AG09319 (cell line): ENCODE measurements around the gene ANKDD1A.

ENCODE experiments used
- DNase-seq: peaks from one replicate; pipeline ENCODE4 v3.0.0-alpha.2; 2010; ENCODE audit warnings: low read depth; ENCODE audit errors: extremely low read depth
- TF ChIP-seq, protein P1 (sequence below): IDR thresholded peaks from 2 replicates; pipeline ENCODE4 v1.5.1; 2011; ENCODE audit warnings: low read depth, mild to moderate bottlenecking, inconsistent platforms, low read length, moderate library complexity

The ANKDD1A gene

DNA sequence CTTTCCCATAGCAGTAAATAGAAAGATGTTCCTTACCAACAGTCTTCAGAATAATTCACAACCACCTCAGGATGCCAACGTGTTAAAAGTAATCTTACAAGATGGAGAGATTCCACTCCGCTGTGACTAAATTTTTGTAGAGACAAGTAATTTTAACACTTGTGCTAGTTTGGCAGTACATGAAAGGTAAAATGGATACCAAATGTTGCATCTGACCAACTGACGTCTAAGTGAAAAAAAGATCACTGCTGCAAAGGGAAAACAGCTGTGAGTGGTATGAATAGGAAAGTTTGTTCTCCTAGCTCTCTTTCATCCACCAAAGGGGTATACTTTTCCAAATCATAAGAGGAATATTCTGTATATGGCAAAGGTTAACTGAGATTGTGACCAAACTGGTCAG lies 75.4 kb downstream of the ANKDD1A start:
- DNase-seq = no peak
- TF ChIP-seq, protein P1, sequence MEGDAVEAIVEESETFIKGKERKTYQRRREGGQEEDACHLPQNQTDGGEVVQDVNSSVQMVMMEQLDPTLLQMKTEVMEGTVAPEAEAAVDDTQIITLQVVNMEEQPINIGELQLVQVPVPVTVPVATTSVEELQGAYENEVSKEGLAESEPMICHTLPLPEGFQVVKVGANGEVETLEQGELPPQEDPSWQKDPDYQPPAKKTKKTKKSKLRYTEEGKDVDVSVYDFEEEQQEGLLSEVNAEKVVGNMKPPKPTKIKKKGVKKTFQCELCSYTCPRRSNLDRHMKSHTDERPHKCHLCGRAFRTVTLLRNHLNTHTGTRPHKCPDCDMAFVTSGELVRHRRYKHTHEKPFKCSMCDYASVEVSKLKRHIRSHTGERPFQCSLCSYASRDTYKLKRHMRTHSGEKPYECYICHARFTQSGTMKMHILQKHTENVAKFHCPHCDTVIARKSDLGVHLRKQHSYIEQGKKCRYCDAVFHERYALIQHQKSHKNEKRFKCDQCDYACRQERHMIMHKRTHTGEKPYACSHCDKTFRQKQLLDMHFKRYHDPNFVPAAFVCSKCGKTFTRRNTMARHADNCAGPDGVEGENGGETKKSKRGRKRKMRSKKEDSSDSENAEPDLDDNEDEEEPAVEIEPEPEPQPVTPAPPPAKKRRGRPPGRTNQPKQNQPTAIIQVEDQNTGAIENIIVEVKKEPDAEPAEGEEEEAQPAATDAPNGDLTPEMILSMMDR = no peak

DNA sequence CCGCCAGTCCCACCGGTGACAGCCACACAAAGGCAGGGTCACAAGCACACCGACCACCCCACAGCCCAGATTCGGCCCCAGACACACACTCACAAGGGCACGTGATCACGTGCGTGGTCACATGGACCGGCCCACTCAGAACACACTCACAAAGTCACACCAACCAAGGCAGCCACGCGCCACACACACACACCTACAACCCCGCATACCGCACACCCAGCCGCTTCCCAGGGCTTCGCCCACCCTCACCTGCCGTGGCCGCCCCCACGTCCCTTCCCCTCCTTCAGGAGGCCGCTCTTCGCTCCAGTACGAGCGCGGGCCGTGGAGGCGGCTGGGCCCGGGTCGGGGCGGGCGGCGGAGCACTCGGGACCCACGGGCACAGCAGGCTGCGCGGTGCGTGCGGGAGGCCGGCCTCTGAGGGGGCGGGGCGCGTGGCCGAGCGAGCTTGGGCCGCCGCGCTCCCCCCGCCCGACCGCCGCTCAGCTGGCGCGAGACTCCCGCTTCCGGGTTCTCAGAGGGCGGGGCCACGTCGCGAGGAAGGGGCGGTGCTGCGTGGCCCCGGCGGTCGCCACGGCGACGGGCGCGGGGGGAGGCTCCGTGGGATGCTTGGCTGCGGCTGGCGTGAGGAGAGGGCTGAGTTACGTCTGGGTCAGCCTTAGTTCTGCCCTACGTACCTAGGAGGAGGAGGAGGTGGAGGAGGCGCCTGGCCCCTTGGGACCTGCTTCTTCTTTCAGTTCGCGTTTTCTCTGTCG lies 77.9 kb downstream of the ANKDD1A start, which contains the start of gene SPG21:
Gene SPG21 (minus strand): TSS at position 499 of the 752 bp plus-strand sequence. CDS start 6,345 bp downstream, outside the sequence.
- TF ChIP-seq, protein P1 = no peak
- DNase-seq = peak; percentile 81

DNA sequence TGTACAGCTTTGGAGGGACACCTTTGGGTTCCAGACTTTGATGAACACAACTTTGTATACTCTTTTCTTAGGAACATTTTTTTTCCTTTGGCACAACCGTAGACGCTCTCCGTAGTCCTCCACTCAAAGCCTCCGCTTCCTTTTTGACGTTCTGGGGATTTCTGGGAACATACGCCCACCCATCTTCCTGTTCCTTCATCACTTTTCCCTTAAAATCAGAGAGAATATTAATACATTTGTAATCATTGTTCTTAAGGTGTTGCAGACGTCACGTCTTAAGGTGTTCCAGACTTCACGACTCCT lies 78.4 kb downstream of the ANKDD1A start:
- TF ChIP-seq, protein P1 = no peak
- no peak for DNase-seq

DNA sequence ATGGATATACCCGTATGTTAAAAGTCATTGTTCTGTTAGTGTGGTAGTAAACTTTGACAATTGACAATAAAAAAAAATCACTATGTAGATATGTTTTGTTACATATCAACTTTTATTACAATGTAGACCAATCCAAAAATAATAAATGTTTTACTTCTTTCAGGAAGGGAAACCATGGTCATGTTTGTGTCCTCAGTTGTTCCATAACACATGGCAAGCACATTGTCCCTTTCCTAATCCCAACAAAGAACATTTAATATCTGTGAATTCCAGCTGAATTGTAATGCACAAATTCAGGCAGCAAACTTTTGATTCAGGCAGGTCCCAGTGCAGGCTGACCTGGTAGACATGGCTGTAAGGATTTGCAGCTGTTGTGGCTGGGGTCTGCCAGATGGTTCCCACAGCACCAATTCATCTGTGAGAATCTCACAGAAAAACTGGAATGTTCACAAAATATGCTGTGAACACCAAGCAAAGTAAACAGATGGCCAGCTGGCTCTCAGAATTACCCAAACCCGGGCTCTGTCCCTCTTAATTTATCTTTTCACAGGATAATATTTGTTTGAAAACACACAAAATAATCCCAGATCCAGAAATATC lies 79.9 kb downstream of the ANKDD1A start:
- TF ChIP-seq, protein P1 = no peak
- DNase-seq = no peak

DNA sequence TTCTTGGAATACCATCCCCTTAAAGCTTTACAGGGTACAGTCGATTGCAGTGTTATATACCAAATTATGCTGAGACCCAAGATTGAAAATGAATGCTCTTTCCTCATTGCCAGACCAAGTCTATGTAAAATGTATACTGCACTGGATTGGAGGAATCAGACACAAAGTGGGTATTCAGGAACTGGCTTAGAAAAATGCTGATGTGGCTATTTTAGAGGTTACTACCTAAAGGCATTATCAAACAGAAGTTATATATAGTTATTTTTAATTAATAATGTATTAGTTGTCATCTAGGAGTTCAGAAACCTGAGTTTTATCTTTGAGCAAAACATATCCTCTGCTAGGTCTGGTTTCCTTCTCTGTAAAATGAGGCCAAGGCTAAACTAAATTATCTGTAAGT lies 81.6 kb downstream of the ANKDD1A start:
- DNase-seq = no peak
- TF ChIP-seq, protein P1 = no peak

DNA sequence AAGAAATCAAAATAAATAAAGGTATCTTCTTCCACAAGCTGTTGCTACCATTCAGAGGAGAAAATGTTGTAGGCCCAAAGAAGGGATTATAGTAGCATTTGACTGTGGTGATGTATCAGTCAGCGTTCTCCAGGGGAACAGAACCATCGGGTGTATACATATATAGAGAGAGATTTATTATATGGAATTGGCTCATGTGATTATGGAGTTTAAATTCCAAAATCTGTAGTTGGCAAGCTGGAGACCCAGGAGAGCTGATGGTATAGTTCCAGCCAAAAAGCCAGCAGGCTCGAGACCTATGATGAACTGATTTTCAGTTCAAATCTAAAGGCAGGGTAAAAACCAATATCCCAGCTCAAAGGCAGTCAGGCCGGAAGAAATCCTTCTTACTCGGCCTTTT lies 85.4 kb downstream of the ANKDD1A start:
- TF ChIP-seq, protein P1 = no peak
- DNase-seq = no peak

DNA sequence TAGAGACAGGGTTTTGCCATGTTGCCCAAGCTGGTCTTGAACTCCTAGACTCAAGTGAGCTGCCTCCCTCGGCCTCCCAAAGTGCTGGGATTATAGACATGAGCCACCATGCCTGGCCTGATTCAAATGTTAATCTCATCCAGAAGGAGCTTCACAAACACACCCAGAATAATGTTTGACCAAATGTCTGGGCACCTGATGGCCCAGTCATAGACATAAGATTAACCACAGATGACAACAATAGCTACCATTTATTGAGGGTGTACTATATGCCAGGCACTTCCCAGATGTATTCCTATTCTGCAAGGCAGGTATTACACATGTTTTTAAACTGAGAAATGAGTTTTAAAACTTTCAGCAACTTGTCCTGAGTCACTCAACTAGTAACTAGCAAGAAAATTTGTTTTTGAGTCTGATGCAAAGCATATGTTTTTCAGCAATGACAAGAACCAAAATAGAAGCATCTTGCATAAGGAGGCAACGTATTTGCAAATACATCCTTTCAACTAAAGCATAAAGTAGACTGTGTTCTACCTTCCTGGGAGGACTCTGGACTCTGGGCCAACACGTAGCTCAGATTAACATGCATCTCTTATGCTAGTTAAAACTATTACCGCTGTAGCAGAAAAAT lies 86.2 kb downstream of the ANKDD1A start:
- no peak for DNase-seq
- TF ChIP-seq, protein P1 = no peak
